SW 1271 (cell line): ENCODE data around the gene SURF6.
"Not testable (repeated sequence)": the region's sequence is repeated elsewhere in the genome, so short reads cannot be mapped to it uniquely, and the experiment has no call there.

Experiments
- DNase-seq, 2 experiments: peaks; one replicate each; lab custom pipeline; 2025; lab: John Stamatoyannopoulos, UW

Gene SURF6

GRCh38 chr9:133347985-133348717 lies 12.2 kb upstream of the SURF6 start, which contains the start of the genes MED22 and RPL7A:
Gene MED22, minus strand, starts transcription at chr9:133348131. Its CDS starts 1,469 bp downstream, at chr9:133346662.
Gene RPL7A, plus strand, starts transcription at chr9:133348218. Its CDS starts 26 bp downstream, at chr9:133348244.
- peak; percentile 83 to 96 for DNase-seq

GRCh38 chr9:133347515-133347984 lies 11.6 kb upstream of the SURF6 start:
- DNase-seq, result peak in 1 of 2 experiments; percentile 45

GRCh38 chr9:133346021-133346785 lies 10.2 kb upstream of the SURF6 start:
- no peak for DNase-seq

GRCh38 chr9:133345596-133345995 lies 9.6 kb upstream of the SURF6 start:
- no peak for DNase-seq

GRCh38 chr9:133344979-133345378 lies 9.0 kb upstream of the SURF6 start:
- no peak for DNase-seq

GRCh38 chr9:133344071-133344470 lies 8.1 kb upstream of the SURF6 start:
- no peak for DNase-seq

GRCh38 chr9:133342570-133342969 lies 6.6 kb upstream of the SURF6 start:
- DNase-seq, result no peak

GRCh38 chr9:133342069-133342406 lies 6.0 kb upstream of the SURF6 start:
- DNase-seq, result no peak

GRCh38 chr9:133341369-133342068 lies 5.5 kb upstream of the SURF6 start:
- no peak for DNase-seq

- DNase-seq, result no peak
These were observed 4.9 kb upstream of the SURF6 start for GRCh38 chr9:133340916-133341315.

- DNase-seq, result no peak
These were observed 4.3 kb upstream of the SURF6 start for GRCh38 chr9:133340256-133340655.

GRCh38 chr9:133339641-133340040 lies 3.7 kb upstream of the SURF6 start:
- DNase-seq, result no peak

GRCh38 chr9:133334888-133335287 lies 1.1 kb downstream of the SURF6 start:
- DNase-seq, result not testable (repeated sequence)

GRCh38 chr9:133334161-133334560 lies 1.8 kb downstream of the SURF6 start:
- no peak for DNase-seq

- no peak for DNase-seq
These were observed 2.4 kb downstream of the SURF6 start for GRCh38 chr9:133333566-133333965.

- DNase-seq, result no peak
These were observed 3.0 kb downstream of the SURF6 start for GRCh38 chr9:133333011-133333410.

- DNase-seq, result no peak
These were observed 3.6 kb downstream of the SURF6 start for GRCh38 chr9:133332381-133332730.

GRCh38 chr9:133331641-133332380 lies 4.2 kb downstream of the SURF6 start:
- no peak for DNase-seq

GRCh38 chr9:133331221-133331620 lies 4.8 kb downstream of the SURF6 start:
- DNase-seq, result no peak

- peak in 1 of 2 experiments; percentile 46 for DNase-seq
These were observed 6.5 kb downstream of the SURF6 start for GRCh38 chr9:133329306-133330156.
